Upper lobe of right lung (tissue), 1 donor: ENCODE results near the gene ATG14. TPM values are rescaled to one million over a fixed set of nuclear protein-coding genes. Genes with fewer than 3 reads are reported as not detected.
A peak's percentile ranks its signal among the peaks of the same experiment; 100 is the strongest.

Experiments
- ATAC-seq: fragments of 200-7000 bp; cut with Tn5 transposase; one replicate; pipeline ENCODE4 v1.9.1; 2020; ENCODE audit warnings: mild to moderate bottlenecking, moderate library complexity
- DNase-seq: peaks from one replicate; pipeline ENCODE4 v3.0.0-alpha.2; 2020
- H3K27ac ChIP-seq: fragments of 200-600 bp; one replicate; pipeline ENCODE4 v1.8.0; 2022
- H3K27me3 ChIP-seq: fragments of 200-600 bp; one replicate; pipeline ENCODE4 v1.8.0; 2022; ENCODE audit warnings: mild to moderate bottlenecking
- H3K36me3 ChIP-seq: fragments of 200-600 bp; one replicate; pipeline ENCODE4 v1.8.0; 2022
- H3K4me1 ChIP-seq: fragments of 200-600 bp; one replicate; pipeline ENCODE4 v1.8.0; 2022
- H3K4me3 ChIP-seq: fragments of 200-600 bp; one replicate; pipeline ENCODE4 v1.8.0; 2022; ENCODE audit warnings: mild to moderate bottlenecking
- H3K9me3 ChIP-seq: fragments of 200-600 bp; one replicate; pipeline ENCODE4 v1.8.0; 2022
- intact Hi-C: fragments of 100-400 bp; cut with DNase I; formaldehyde crosslinking; loops from one replicate; pipeline ENCODE4 v1.11.0; 2022
- total RNA-seq: library from RNA; stranded (reverse); fragmentation: NEBNext Ultra II Directional; extraction: Animal tissue kit (Norgen Biotek cat#: 25700); gene quantifications from one replicate; pipeline ENCODE4 v1.2.1, GENCODE V29; 2021
- TF ChIP-seq, protein P1 (sequence below): fragments of 200-600 bp; IDR thresholded peaks from one replicate; pipeline ENCODE4 v1.8.0; 2022; ENCODE audit warnings: antibody characterized with exemption
- donor health status: DM: no; HTN: yes; CAD: no; lungs with severe emphysema.

Gene ATG14
- total RNA-seq, 1 donor from 2014 or later = 10.3 TPM

GRCh38 chr14:55389330-55389729, 22.3 kb downstream of the ATG14 start:
- no peak for DNase-seq
- no peak for ATAC-seq
- no peaks in the 10 kb centered on the region for H3K9me3 ChIP-seq
- H3K4me3 ChIP-seq = no peak overlapping the region
- intact Hi-C loops = no loop called here
- H3K36me3 ChIP-seq = peaks cover 54% of the 10 kb centered on the region
- H3K27me3 ChIP-seq = no peaks in the 10 kb centered on the region
- TF ChIP-seq, protein P1, sequence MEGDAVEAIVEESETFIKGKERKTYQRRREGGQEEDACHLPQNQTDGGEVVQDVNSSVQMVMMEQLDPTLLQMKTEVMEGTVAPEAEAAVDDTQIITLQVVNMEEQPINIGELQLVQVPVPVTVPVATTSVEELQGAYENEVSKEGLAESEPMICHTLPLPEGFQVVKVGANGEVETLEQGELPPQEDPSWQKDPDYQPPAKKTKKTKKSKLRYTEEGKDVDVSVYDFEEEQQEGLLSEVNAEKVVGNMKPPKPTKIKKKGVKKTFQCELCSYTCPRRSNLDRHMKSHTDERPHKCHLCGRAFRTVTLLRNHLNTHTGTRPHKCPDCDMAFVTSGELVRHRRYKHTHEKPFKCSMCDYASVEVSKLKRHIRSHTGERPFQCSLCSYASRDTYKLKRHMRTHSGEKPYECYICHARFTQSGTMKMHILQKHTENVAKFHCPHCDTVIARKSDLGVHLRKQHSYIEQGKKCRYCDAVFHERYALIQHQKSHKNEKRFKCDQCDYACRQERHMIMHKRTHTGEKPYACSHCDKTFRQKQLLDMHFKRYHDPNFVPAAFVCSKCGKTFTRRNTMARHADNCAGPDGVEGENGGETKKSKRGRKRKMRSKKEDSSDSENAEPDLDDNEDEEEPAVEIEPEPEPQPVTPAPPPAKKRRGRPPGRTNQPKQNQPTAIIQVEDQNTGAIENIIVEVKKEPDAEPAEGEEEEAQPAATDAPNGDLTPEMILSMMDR = no peak
- H3K27ac ChIP-seq = no peak overlapping the region
- no peaks in the 10 kb centered on the region for H3K4me1 ChIP-seq

GRCh38 chr14:55388160-55388559, 23.5 kb downstream of the ATG14 start:
- no peak overlapping the region for H3K27ac ChIP-seq
- TF ChIP-seq, protein P1 = no peak
- intact Hi-C loops = no loop called here
- DNase-seq = no peak
- no peaks in the 10 kb centered on the region for H3K4me1 ChIP-seq
- no peak for ATAC-seq
- H3K27me3 ChIP-seq = no peaks in the 10 kb centered on the region
- H3K9me3 ChIP-seq = no peaks in the 10 kb centered on the region
- H3K36me3 ChIP-seq = peaks cover 54% of the 10 kb centered on the region
- no peak overlapping the region for H3K4me3 ChIP-seq

DNA sequence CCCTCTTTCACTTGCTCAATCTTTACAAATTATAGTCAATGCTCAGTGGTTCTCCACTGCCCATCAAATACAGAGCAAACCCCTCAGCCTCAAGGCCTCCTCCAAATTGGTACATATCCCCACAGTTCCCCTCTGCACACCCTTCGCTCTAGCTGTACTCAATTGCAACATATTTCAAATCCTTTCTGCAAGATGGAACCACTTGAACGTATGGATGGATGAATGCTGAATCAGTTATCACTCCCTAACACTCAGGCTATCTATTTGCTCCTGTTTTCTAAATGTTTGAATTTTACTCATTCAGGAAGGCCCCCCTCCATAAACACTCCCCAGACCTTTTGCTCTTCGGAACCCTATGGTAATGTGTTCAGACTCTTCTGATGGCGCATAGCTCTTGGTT, 24.5 kb downstream of the ATG14 start:
- TF ChIP-seq, protein P1 = no peak
- Histone ChIP-seq H3K4me3 (no peak overlapping the region), H3K27me3 (no peaks in the 10 kb centered on the region), H3K9me3 (no peaks in the 10 kb centered on the region), H3K36me3 (peaks cover 64% of the 10 kb centered on the region), H3K27ac (no peak overlapping the region), H3K4me1 (no peaks in the 10 kb centered on the region)
- intact Hi-C loops = no loop called here
- DNase-seq (no peak), ATAC-seq (no peak)

- ATAC-seq (no peak), DNase-seq (no peak)
- H3K4me3 ChIP-seq = no peak overlapping the region
- no peaks in the 10 kb centered on the region for H3K4me1 ChIP-seq
- peak overlapping the region; percentile 3 for H3K27ac ChIP-seq
- peaks cover 70% of the 10 kb centered on the region for H3K36me3 ChIP-seq
- TF ChIP-seq, protein P1 = no peak
- intact Hi-C loops = no loop called here
- H3K9me3 ChIP-seq = no peaks in the 10 kb centered on the region
- H3K27me3 ChIP-seq = no peaks in the 10 kb centered on the region
Measured at GRCh38 chr14:55386037-55386808, 25.4 kb downstream of the ATG14 start.

DNA sequence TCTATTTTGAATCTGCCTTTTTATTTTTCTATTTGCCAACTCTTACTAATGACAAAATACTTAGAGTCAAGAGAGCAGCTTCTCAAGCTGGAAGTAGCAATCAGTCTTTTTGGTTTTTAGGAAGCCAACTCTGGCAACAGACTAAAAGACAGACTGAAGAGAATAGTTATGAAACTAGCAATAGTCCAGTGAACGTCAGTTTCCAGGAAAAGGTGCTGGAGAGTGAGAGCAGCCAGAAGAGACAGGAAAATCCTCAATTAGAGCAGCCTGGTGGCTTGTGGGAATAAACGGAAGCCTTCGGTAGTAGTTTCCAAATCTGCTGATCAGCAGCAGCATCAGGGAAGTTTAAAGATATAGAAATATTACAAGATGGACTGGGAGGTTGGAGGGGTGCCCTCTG, 27.1 kb downstream of the ATG14 start:
- TF ChIP-seq, protein P1 = no peak
- ATAC-seq (no peak), DNase-seq (no peak)
- H3K27me3 ChIP-seq = no peaks in the 10 kb centered on the region
- H3K27ac ChIP-seq = no peak overlapping the region
- H3K9me3 ChIP-seq = no peaks in the 10 kb centered on the region
- no peak overlapping the region for H3K4me3 ChIP-seq
- peaks cover 76% of the 10 kb centered on the region for H3K36me3 ChIP-seq
- H3K4me1 ChIP-seq = no peaks in the 10 kb centered on the region
- intact Hi-C loops = no loop called here
